Mesendoderm (in vitro differentiated cells): ENCODE measurements around the gene ZBTB7C.

ENCODE experiments used
- DNase-seq: peaks from one replicate; pipeline ENCODE4 v3.0.0; 2013
- H2AK5ac ChIP-seq: 2 replicates; pipeline ENCODE4 v1.6.1; 2013; ENCODE audit warnings: low read length, inconsistent platforms
- H2BK120ac ChIP-seq: 2 replicates; pipeline ENCODE4 v1.6.1; 2013; ENCODE audit warnings: low read depth, mild to moderate bottlenecking, low read length, moderate library complexity, mixed read lengths
- H2BK15ac ChIP-seq: replicated peaks from 2 replicates; pipeline ENCODE4 v1.6.1; 2013; ENCODE audit warnings: low read depth, mild to moderate bottlenecking, moderate library complexity
- H2BK5ac ChIP-seq: 2 replicates; pipeline ENCODE4 v1.6.1; 2013; ENCODE audit warnings: low read length, inconsistent platforms
- H3K18ac ChIP-seq: 2 replicates; pipeline ENCODE4 v1.6.1; 2013; ENCODE audit warnings: mild to moderate bottlenecking, low read length, mixed read lengths
- H3K23ac ChIP-seq: one replicate; pipeline ENCODE4 v1.6.1; 2013; ENCODE audit warnings: low read length
- H3K27ac ChIP-seq: 2 replicates; pipeline ENCODE4 v1.5.1; 2013; ENCODE audit warnings: low read depth, mild to moderate bottlenecking, inconsistent platforms, low read length, moderate library complexity
- H3K27me3 ChIP-seq: 2 replicates; pipeline ENCODE4 v1.6.1; 2013; ENCODE audit warnings: low read length, control low read depth, mild to moderate bottlenecking, inconsistent platforms; ENCODE audit not compliant: insufficient read depth, poor library complexity
- H3K36me3 ChIP-seq: 2 replicates; pipeline ENCODE4 v1.6.1; 2013; ENCODE audit warnings: low read length, inconsistent platforms; ENCODE audit not compliant: control insufficient read depth, insufficient read depth
- H3K4ac ChIP-seq: one replicate; pipeline ENCODE4 v1.6.1; 2013; ENCODE audit warnings: low read depth, mild to moderate bottlenecking, low read length, moderate library complexity
- H3K4me1 ChIP-seq: 2 replicates; pipeline ENCODE4 v1.6.1; 2013; ENCODE audit warnings: low read depth, low read length, inconsistent platforms; ENCODE audit not compliant: control insufficient read depth
- H3K4me2 ChIP-seq: 2 replicates; pipeline ENCODE4 v1.6.1; 2013; ENCODE audit warnings: low read length
- H3K4me3 ChIP-seq: 2 replicates; pipeline ENCODE4 v1.5.1; 2013; ENCODE audit warnings: mild to moderate bottlenecking, low read length
- H3K56ac ChIP-seq: one replicate; pipeline ENCODE4 v1.6.1; 2013; ENCODE audit warnings: low read length
- H3K79me1 ChIP-seq: 2 replicates; pipeline ENCODE4 v1.6.1; 2013; ENCODE audit warnings: low read length, inconsistent platforms
- H3K79me2 ChIP-seq: 2 replicates; pipeline ENCODE4 v1.6.1; 2013; ENCODE audit warnings: mild to moderate bottlenecking, low read length; ENCODE audit not compliant: control insufficient read depth, insufficient read depth
- H3K9ac ChIP-seq: 2 replicates; pipeline ENCODE4 v1.6.1; 2013; ENCODE audit warnings: low read length, inconsistent platforms
- H4K5ac ChIP-seq: one replicate; pipeline ENCODE4 v1.6.1; 2013; ENCODE audit warnings: low read length
- H4K8ac ChIP-seq: one replicate; pipeline ENCODE4 v1.6.1; 2013; ENCODE audit warnings: low read depth, mild to moderate bottlenecking, control low read depth, low read length, moderate library complexity
- WGBS: extraction: QIAGEN DNeasy Blood & Tissue Kit; methylation state at CpG from one replicate; pipeline ENCODE4 v1.1.7; 2013; ENCODE audit warnings: low lambda C conversion rate, missing lambda C conversion rate; ENCODE audit not compliant: insufficient coverage; ENCODE audit errors: extremely low coverage; 5-methylcytosine and 5-hydroxymethylcytosine counted together

Gene ZBTB7C

DNA sequence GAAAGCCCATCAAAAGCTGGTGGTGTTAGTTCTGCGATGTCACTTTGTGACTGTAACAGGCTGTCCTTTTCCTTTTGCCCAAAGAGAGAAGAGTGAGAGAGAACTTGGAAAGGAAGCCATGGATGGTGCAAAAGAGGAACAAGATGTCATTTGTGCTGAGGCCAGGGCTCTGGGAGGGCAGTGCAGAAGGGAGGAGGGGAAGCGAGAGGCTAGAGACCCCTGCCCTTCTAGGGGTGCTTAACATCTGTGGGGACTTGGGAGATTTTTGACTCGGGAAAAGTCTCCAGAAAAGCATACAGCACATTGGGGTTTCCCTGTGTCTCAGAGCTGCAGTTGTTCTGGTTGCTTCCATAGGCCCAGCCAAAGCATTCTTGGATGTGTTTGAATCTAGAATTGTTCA is 49.6 kb downstream of the ZBTB7C start:
- Histone ChIP-seq H3K27ac (no peak overlapping the region), H2AK5ac (no peak overlapping the region), H4K8ac (no peak overlapping the region), H3K4me3 (no peak overlapping the region), H2BK5ac (peak overlapping the region; percentile 44), H3K18ac (no peak overlapping the region), H2BK15ac (no peak overlapping the region), H3K36me3 (no peaks in the 10 kb centered on the region), H3K4me2 (no peak overlapping the region), H3K4me1 (peaks cover 12% of the 10 kb centered on the region), H3K4ac (no peak overlapping the region), H3K27me3 (no peaks in the 10 kb centered on the region), H2BK120ac (no peak overlapping the region), H3K79me2 (no peaks in the 10 kb centered on the region), H3K56ac (peak overlapping the region; percentile 42), H3K79me1 (no peaks in the 10 kb centered on the region), H4K5ac (no peak overlapping the region), H3K23ac (no peak overlapping the region), H3K9ac (no peak overlapping the region)
- no CpG with 5 or more reads among the region's 3 CpGs for WGBS
- no peak for DNase-seq

DNA sequence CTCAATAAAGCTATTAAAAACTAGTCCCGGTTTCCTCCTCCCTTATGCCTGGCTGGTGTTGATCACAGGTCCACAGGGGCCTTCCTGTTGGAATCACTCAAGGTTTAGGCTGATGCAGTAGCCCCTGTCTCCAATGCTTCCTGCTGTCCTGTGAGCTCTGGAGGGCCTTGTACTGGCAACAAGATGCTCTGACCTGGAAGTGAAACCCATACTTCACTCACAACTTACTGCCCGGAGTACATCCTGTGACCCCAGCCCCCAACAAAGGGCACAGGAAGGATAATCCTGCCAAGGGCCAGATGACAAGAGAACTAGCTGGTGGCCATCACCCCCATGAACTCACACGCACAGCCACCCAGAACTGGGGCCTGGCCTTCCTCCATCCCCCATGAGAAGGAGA is 50.3 kb downstream of the ZBTB7C start:
- Histone ChIP-seq H3K4me3 (no peak overlapping the region), H3K79me1 (no peaks in the 10 kb centered on the region), H3K23ac (no peak overlapping the region), H4K8ac (no peak overlapping the region), H3K9ac (no peak overlapping the region), H2AK5ac (no peak overlapping the region), H3K18ac (no peak overlapping the region), H2BK5ac (no peak overlapping the region), H3K79me2 (no peaks in the 10 kb centered on the region), H3K27me3 (no peaks in the 10 kb centered on the region), H3K4me2 (no peak overlapping the region), H3K56ac (no peak overlapping the region), H3K4me1 (peaks cover 12% of the 10 kb centered on the region), H3K27ac (no peak overlapping the region), H3K36me3 (no peaks in the 10 kb centered on the region), H4K5ac (no peak overlapping the region), H3K4ac (no peak overlapping the region), H2BK15ac (no peak overlapping the region), H2BK120ac (no peak overlapping the region)
- no CpG with 5 or more reads among the region's 3 CpGs for WGBS
- peak; percentile 51 for DNase-seq

DNA sequence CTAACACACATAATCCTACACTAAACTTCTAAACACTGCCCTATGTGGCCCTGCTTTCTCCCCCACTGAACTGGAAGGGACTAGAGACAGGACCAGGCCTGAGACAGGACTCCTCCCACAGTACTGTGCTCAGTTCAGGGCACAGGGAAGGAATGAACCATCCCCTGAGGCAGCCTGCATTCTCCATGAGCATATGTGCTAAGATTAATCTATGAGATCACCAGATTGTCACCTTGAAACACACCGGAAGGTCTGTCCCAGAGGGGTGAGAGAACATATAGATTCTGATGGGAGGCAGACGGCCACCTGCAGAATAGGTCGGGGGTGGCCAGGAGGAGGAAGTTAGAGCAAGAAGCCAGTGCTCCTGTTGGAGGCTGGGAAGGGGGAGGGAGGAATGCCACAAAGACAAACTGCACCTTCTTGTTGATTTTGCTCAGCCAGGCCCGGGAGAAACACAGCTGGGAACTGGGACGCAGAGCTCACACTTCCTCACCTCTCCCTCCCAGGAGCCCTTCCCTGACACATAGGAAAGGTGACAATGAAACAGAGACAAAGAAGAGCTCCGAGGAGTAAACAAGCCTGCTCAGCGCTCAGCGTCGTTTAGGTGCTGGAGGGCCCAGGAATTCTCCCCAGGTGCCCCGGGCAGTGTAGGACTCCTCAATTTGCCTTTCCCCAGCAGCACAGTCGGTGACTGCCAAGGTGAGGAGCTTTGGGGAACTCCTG is 52.1 kb downstream of the ZBTB7C start:
- Histone ChIP-seq H3K27ac (peak overlapping the region; percentile 41), H3K4me2 (no peak overlapping the region), H3K23ac (no peak overlapping the region)

DNA sequence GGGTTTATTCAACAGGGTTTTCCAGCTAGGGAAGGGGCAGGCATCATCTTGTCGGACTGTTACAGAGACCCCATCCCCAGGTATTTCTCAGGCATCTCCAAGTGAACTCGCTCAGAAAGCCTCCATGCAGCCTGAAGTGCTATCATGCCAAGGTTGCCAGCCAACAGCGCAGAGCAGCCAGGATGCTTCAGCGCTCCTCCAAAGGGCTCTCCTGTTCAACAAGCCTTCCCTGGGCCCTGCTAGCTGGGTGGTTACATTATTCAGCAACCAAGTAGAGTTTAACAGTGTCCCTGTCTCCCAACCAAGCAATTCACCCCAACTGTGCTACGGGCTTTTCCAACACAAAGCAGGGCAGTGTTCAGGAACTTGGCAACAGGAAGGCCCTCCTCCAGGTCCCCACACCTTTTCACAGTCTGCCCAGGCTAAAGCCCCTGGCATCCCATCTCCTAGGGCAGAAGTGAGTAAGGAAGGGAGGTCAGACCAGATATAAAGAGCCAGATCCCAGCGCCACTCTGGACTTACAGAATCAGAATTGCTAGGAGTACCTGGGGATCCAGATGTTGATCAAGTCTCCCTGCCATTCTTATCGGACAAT is 52.9 kb downstream of the ZBTB7C start:
- no peak for DNase-seq
- H3K4me3 ChIP-seq: no peak overlapping the region
- no peak overlapping the region for H2BK15ac ChIP-seq
- no peak overlapping the region for H3K4me2 ChIP-seq
- no peak overlapping the region for H4K8ac ChIP-seq
- no peak overlapping the region for H2BK120ac ChIP-seq
- H3K9ac ChIP-seq: no peak overlapping the region
- H3K56ac ChIP-seq: peak overlapping the region; percentile 40
- no peaks in the 10 kb centered on the region for H3K36me3 ChIP-seq
- H3K23ac ChIP-seq: no peak overlapping the region
- H3K18ac ChIP-seq: no peak overlapping the region
- WGBS: no CpG with 5 or more reads among the region's 7 CpGs
- H2AK5ac ChIP-seq: peak overlapping the region; percentile 22
- no peak overlapping the region for H2BK5ac ChIP-seq
- no peaks in the 10 kb centered on the region for H3K79me1 ChIP-seq
- no peak overlapping the region for H3K27ac ChIP-seq
- no peak overlapping the region for H4K5ac ChIP-seq
- no peaks in the 10 kb centered on the region for H3K27me3 ChIP-seq
- no peaks in the 10 kb centered on the region for H3K79me2 ChIP-seq
- peaks cover 14% of the 10 kb centered on the region for H3K4me1 ChIP-seq
- no peak overlapping the region for H3K4ac ChIP-seq

More for the DNA sequence above, 52.1 kb downstream of the ZBTB7C start:
- H3K27me3 ChIP-seq: no peaks in the 10 kb centered on the region
- H3K56ac ChIP-seq: peak overlapping the region; percentile 40
- H2BK15ac ChIP-seq: no peak overlapping the region
- H2BK120ac ChIP-seq: no peak overlapping the region
- no peak overlapping the region for H2AK5ac ChIP-seq
- H3K9ac ChIP-seq: no peak overlapping the region
- no CpG with 5 or more reads among the region's 11 CpGs for WGBS
- peaks cover 12% of the 10 kb centered on the region for H3K4me1 ChIP-seq
- H2BK5ac ChIP-seq: no peak overlapping the region
- H3K4me3 ChIP-seq: no peak overlapping the region
- no peak overlapping the region for H4K5ac ChIP-seq
- H3K36me3 ChIP-seq: no peaks in the 10 kb centered on the region
- no peaks in the 10 kb centered on the region for H3K79me1 ChIP-seq
- H3K79me2 ChIP-seq: no peaks in the 10 kb centered on the region
- DNase-seq: peak; percentile 85
- H3K18ac ChIP-seq: no peak overlapping the region
- no peak overlapping the region for H3K4ac ChIP-seq
- H4K8ac ChIP-seq: no peak overlapping the region

DNA sequence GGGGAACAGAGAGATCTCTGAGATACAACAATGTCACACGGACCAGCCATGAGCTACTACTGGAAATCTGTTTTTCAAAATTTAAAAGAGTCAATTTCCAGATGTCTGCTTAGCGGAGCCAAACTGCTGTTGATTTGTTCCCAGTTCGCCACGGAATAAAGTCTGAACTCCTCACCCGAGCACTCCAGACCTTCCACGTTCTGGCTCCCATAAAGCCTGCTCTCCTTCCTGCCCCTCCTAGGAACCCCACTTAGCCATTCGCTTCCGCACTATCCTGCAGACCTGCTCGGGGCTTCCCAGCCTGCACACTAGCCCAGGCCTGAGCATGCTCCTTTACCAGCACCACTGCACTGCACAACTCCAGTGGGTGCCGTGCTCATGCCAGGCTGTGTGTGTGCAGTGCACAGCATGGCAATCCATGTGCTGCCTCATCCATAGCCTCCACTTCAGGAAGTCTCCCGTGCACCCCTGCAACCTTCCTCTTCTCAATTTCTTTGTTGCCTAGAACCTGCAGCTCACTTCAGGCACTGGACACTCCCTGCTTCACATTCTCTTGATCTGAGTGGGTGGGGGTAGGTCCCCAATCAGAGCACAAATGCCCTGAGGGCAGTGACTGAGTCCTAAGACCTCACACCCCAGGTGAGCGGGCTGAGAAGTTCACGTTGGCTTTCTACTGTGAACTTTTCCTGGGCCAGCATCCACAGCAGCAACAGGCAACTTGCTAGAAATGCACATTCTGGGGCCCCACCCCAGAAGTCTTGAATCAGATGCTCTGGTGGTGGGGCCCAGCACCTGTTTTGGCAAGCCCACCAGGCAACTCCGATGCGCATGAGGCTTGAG is 53.7 kb downstream of the ZBTB7C start:
- no peak overlapping the region for H3K4me2 ChIP-seq
- no peak overlapping the region for H3K27ac ChIP-seq

More for the DNA sequence above, 53.7 kb downstream of the ZBTB7C start:
- Histone ChIP-seq H3K79me2 (no peaks in the 10 kb centered on the region), H3K9ac (no peak overlapping the region), H3K27me3 (no peaks in the 10 kb centered on the region), H2BK120ac (no peak overlapping the region), H3K36me3 (no peaks in the 10 kb centered on the region), H3K79me1 (no peaks in the 10 kb centered on the region), H3K56ac (no peak overlapping the region), H3K4me3 (no peak overlapping the region), H4K5ac (no peak overlapping the region), H4K8ac (no peak overlapping the region), H3K4ac (no peak overlapping the region), H3K4me1 (peaks cover 17% of the 10 kb centered on the region), H3K23ac (no peak overlapping the region), H2BK15ac (no peak overlapping the region), H2BK5ac (no peak overlapping the region), H2AK5ac (peak overlapping the region; percentile 60), H3K18ac (no peak overlapping the region)
- DNase-seq: no peak
- WGBS: no CpG with 5 or more reads among the region's 15 CpGs
